A549 (cell line): ENCODE data around the gene JAGN1. TPM values are rescaled to one million over a fixed set of nuclear protein-coding genes. Genes with fewer than 3 reads are reported as not detected.

Source experiments
- ATAC-seq, 2 experiments: fragments of 200-7000 bp in 1 of 2; fragments of >200 bp in 1 of 2; cut with Nextera tagmentation in 1 of 2; cut with Tn5 transposase in 1 of 2; 3 replicates each; pipeline versions ENCODE4 v1.8.0 to v1.9.1; 2018 to 2020; ENCODE audit warnings: mild to moderate bottlenecking in 1 of 2, moderate library complexity in 1 of 2
- CTCF ChIA-PET: fragments of 300-600 bp; sonication (Branson Sonifier 250); formaldehyde crosslinking; extraction: SDS; loops from one replicate; lab custom pipeline; 2021; ENCODE audit warnings: antibody characterized with exemption, inconsistent platforms; lab: Yijun Ruan, JAX
- POLR2A ChIA-PET: fragments of 350-600 bp; formaldehyde crosslinking; extraction: SDS; loops from one replicate; lab custom pipeline; 2021; ENCODE audit warnings: antibody characterized with exemption, inconsistent platforms; lab: Yijun Ruan, JAX
- DNase-seq, 2 experiments: peaks; one replicate each; pipeline versions ENCODE4 v3.0.0 to v3.0.0-alpha.2; 2011 to 2016; ENCODE audit warnings: low read depth in 1 of 2, low spot score in 1 of 2
- FAIRE-seq: peaks from 2 replicates; lab custom pipeline; 2011; peaks lifted over from hg19 to GRCh38; lab: Jason Lieb, UNC
- H3K27ac ChIP-seq, 2 experiments: fragments of >200 bp; sonication (Bioruptor Twin); formaldehyde crosslinking; 3 replicates each; pipeline ENCODE4 v1.5.1; 2016 to 2017
- H3K4me1 ChIP-seq: fragments of >200 bp; sonication (Bioruptor Twin); formaldehyde crosslinking; 3 replicates; pipeline ENCODE4 v1.6.1; 2016
- H3K4me2 ChIP-seq: fragments of >200 bp; sonication (Bioruptor Twin); formaldehyde crosslinking; 3 replicates; pipeline ENCODE4 v1.6.1; 2016
- H3K4me3 ChIP-seq: fragments of >200 bp; sonication (Bioruptor Twin); formaldehyde crosslinking; 3 replicates; pipeline ENCODE4 v1.5.1; 2016
- H3K9me3 ChIP-seq: fragments of >200 bp; sonication (Bioruptor Twin); formaldehyde crosslinking; 3 replicates; pipeline ENCODE4 v1.6.1; 2016
- BCL3 ChIP-seq: fragments of >200 bp; sonication (Bioruptor Twin); formaldehyde crosslinking; IDR thresholded peaks from 3 replicates; pipeline ENCODE4 v1.6.1; 2016
- BHLHE40 ChIP-seq: IDR thresholded peaks from 2 replicates; pipeline ENCODE4 v1.6.1; 2012; ENCODE audit warnings: low read depth, low read length, inconsistent platforms
- CBX8 ChIP-seq: fragments of 200-600 bp; sonication (generic); IDR thresholded peaks from 2 replicates; pipeline ENCODE4 v1.6.1; 2016
- CHD2 ChIP-seq: fragments of 150-350 bp; IDR thresholded peaks from 2 replicates; pipeline ENCODE4 v1.6.1; 2014; ENCODE audit warnings: low read length; ENCODE audit not compliant: partially characterized antibody
- CHD4 ChIP-seq: fragments of 200-600 bp; sonication (generic); IDR thresholded peaks from 2 replicates; pipeline ENCODE4 v1.6.1; 2016; ENCODE audit warnings: antibody characterized with exemption, mild to moderate bottlenecking, borderline replicate concordance
- EP300 ChIP-seq, 2 experiments: fragments of >200 bp; sonication (Bioruptor Twin); formaldehyde crosslinking; IDR thresholded peaks; 2 replicates in 1 of 2; 3 replicates in 1 of 2; pipeline ENCODE4 v1.6.1; 2016 to 2017
- ESRRA ChIP-seq: fragments of 150-350 bp; IDR thresholded peaks from 2 replicates; pipeline ENCODE4 v1.6.1; 2014; ENCODE audit warnings: mild to moderate bottlenecking, low read length, borderline replicate concordance
- FOSL2 ChIP-seq, 2 experiments: fragments of 450-650 bp in 1 of 2; fragments of >200 bp in 1 of 2; sonication (Bioruptor Twin) in 1 of 2; formaldehyde crosslinking; IDR thresholded peaks; 2 replicates each; pipeline versions ENCODE4 v1.5.0 to v1.6.1; 2016 to 2020; ENCODE audit warnings: mild to moderate bottlenecking in 1 of 2, moderate library complexity in 1 of 2
- GATA3 ChIP-seq: IDR thresholded peaks from 2 replicates; pipeline ENCODE4 v1.6.1; 2012; ENCODE audit warnings: borderline replicate concordance
- HDAC2 ChIP-seq: fragments of 200-600 bp; sonication (generic); IDR thresholded peaks from 2 replicates; pipeline ENCODE4 v1.6.1; 2016
- HES2 ChIP-seq: fragments of >200 bp; sonication (Bioruptor Twin); formaldehyde crosslinking; IDR thresholded peaks from 2 replicates; pipeline ENCODE4 v1.6.1; 2016
- HEYL ChIP-seq: fragments of 250-450 bp; sonication (Bioruptor Pico); IDR thresholded peaks from 2 replicates; pipeline ENCODE4 v1.8.0; 2021; ENCODE audit warnings: mild to moderate bottlenecking, moderate library complexity
- HOXA7 ChIP-seq: fragments of 250-450 bp; sonication (Bioruptor Pico); IDR thresholded peaks from 2 replicates; pipeline ENCODE4 v1.5.0; 2020; ENCODE audit warnings: mild to moderate bottlenecking, moderate library complexity
- HOXB13 ChIP-seq: fragments of 250-450 bp; sonication (Bioruptor Pico); IDR thresholded peaks from 2 replicates; pipeline ENCODE4 v1.5.0; 2020; ENCODE audit warnings: low read depth, mild to moderate bottlenecking, moderate library complexity
- JUN ChIP-seq, 2 experiments: fragments of >200 bp; sonication (Bioruptor Twin); formaldehyde crosslinking; IDR thresholded peaks; 2 replicates in 1 of 2; 3 replicates in 1 of 2; pipeline ENCODE4 v1.6.1; 2016 to 2017
- KDM1A ChIP-seq: fragments of 200-600 bp; sonication (generic); IDR thresholded peaks from 2 replicates; pipeline ENCODE4 v1.6.1; 2016; ENCODE audit warnings: low read depth, mild to moderate bottlenecking
- MAX ChIP-seq: IDR thresholded peaks from 2 replicates; pipeline ENCODE4 v1.6.1; 2012
- MAZ ChIP-seq: fragments of 150-350 bp; IDR thresholded peaks from 2 replicates; pipeline ENCODE4 v1.6.1; 2014; ENCODE audit warnings: antibody characterized with exemption, low read depth, low read length, borderline replicate concordance
- NFE2L2 ChIP-seq: fragments of 150-350 bp; conservative IDR thresholded peaks from 2 replicates; pipeline ENCODE4 v1.6.1; 2014; ENCODE audit warnings: low read length
- NR3C1 ChIP-seq: fragments of >200 bp; sonication (Bioruptor Twin); formaldehyde crosslinking; IDR thresholded peaks from 3 replicates; pipeline ENCODE4 v1.6.1; 2017
- PBX3 ChIP-seq: IDR thresholded peaks from 2 replicates; pipeline ENCODE4 v1.6.1; 2012
- POLR2A ChIP-seq: IDR thresholded peaks from 2 replicates; pipeline ENCODE4 v1.6.1; 2012; ENCODE audit warnings: mild to moderate bottlenecking, low read length
- POLR2AphosphoS2 ChIP-seq: conservative IDR thresholded peaks from 2 replicates; pipeline ENCODE4 v1.6.1; 2012; ENCODE audit warnings: low read length, improper control_type of control experiment, inconsistent platforms
- RAD21 ChIP-seq, 2 experiments: fragments of >200 bp in 1 of 2; sonication (Bioruptor Twin) in 1 of 2; formaldehyde crosslinking in 1 of 2; IDR thresholded peaks in 1 of 2; conservative IDR thresholded peaks in 1 of 2; 2 replicates in 1 of 2; 3 replicates in 1 of 2; pipeline ENCODE4 v1.6.1; 2012 to 2018; ENCODE audit warnings: inconsistent platforms in 1 of 2
- RARB ChIP-seq: fragments of 250-450 bp; sonication (Bioruptor Pico); IDR thresholded peaks from 2 replicates; pipeline ENCODE4 v1.8.0; 2021; ENCODE audit warnings: mild to moderate bottlenecking, moderate library complexity
- USF2 ChIP-seq: fragments of 450-650 bp; IDR thresholded peaks from 2 replicates; pipeline ENCODE4 v1.6.1; 2014; ENCODE audit warnings: antibody characterized with exemption
- ZFP36 ChIP-seq: fragments of 450-650 bp; IDR thresholded peaks from 2 replicates; pipeline ENCODE4 v1.6.1; 2014; ENCODE audit warnings: borderline replicate concordance; ENCODE audit not compliant: partially characterized antibody
- ZSCAN20 ChIP-seq: fragments of 250-450 bp; sonication (Bioruptor Pico); IDR thresholded peaks from 2 replicates; pipeline ENCODE4 v1.8.0; 2022; ENCODE audit warnings: mild to moderate bottlenecking, moderate library complexity
- WGBS: methylation state at CpG from one replicate; pipeline ENCODE4 v1.1.6; 2017; ENCODE audit errors: missing lambda C conversion rate; 5-methylcytosine and 5-hydroxymethylcytosine counted together
- polyA plus RNA-seq, 4 experiments: library from polyadenylated mRNA; depleted of rRNA in 3 of 4; stranded (reverse); fragments of >200 nt; fragmentation: RNase III in 1 of 4; extraction: RNeasy Plus Mini Kit Qiagen cat#74134 plus additional on column Dnase treatment in 1 of 4; gene quantifications; 2 replicates in 3 of 4; 3 replicates in 1 of 4; pipeline ENCODE4 v1.2.3, GENCODE V29; 2011 to 2017

JAGN1 gene
- polyA plus RNA-seq, 2 of the 4 experiments (the other 2 are of a cell fraction): 48.6 to 63.2 TPM

GRCh38 chr3:9903904-9904303 lies 13.5 kb downstream of the JAGN1 start:
- CTCF ChIA-PET: interaction anchor here (1.0 to 3.9 kb wide), 5 partner anchors 11 to 43 kb away, joined by 3 to 18 read pairs (median 5); partner anchors contain the start of gene CRELD1
- WGBS: 90% methylated on average over 4 of the region's 4 CpGs
- H3K27ac ChIP-seq: no peak overlapping the region
- DNase-seq: no peak
- no peak for TF ChIP-seq POLR2A
- no peak for TF ChIP-seq MAX
- no peak for TF ChIP-seq USF2
- no peak overlapping the region for H3K4me3 ChIP-seq
- H3K4me2 ChIP-seq: no peak overlapping the region
- POLR2A ChIA-PET: interaction anchor here (0.5 kb wide), 1 partner anchor 10 kb away, joined by 12 read pairs; no protein-coding TSS in a partner anchor
- H3K9me3 ChIP-seq: no peaks in the 10 kb centered on the region
- FAIRE-seq: no peak
- no peak for ATAC-seq
- peaks cover 20% of the 10 kb centered on the region for H3K4me1 ChIP-seq

GRCh38 chr3:9906480-9906879 lies 16.1 kb downstream of the JAGN1 start:
- no peak for FAIRE-seq
- no peak overlapping the region for H3K4me3 ChIP-seq
- 94% methylated on average over 5 of the region's 5 CpGs for WGBS
- TF ChIP-seq CHD2 (no peak), MAZ (no peak), ESRRA (no peak), ZFP36 (no peak), RAD21 (conservative IDR thresholded peaks at IDR 0.05 in 1 of 2, IDR thresholded peaks at IDR 0.05 in 1 of 2) (no peak), NR3C1 (no peak), KDM1A (no peak), MAX (no peak), HEYL (CRISPR knock-in tag) (no peak), FOSL2 (IDR thresholded peaks at IDR 0.05) (no peak), FOSL2 (CRISPR knock-in tag; IDR thresholded peaks at IDR 0.05) (no peak), CHD4 (no peak), BHLHE40 (no peak), EP300 (IDR thresholded peaks at IDR 0.05) (no peak), HOXB13 (CRISPR knock-in tag) (no peak)
- no peak overlapping the region for H3K27ac ChIP-seq
- DNase-seq: no peak
- H3K4me2 ChIP-seq: no peak overlapping the region
- H3K9me3 ChIP-seq: no peaks in the 10 kb centered on the region
- H3K4me1 ChIP-seq: peaks cover 12% of the 10 kb centered on the region
- ATAC-seq: no peak
- ChIA-PET CTCF (interaction anchor here (1.1 to 11.4 kb wide), 7 partner anchors 13 to 54 kb away, joined by 3 to 73 read pairs (median 6); partner anchors contain the start of genes CRELD1 and JAGN1), POLR2A (no interaction called here)

GRCh38 chr3:9908286-9908685 lies 17.9 kb downstream of the JAGN1 start:
- DNase-seq (no peak), ATAC-seq (no peak), FAIRE-seq (no peak)
- no peaks in the 10 kb centered on the region for H3K9me3 ChIP-seq
- peaks cover 18% of the 10 kb centered on the region for H3K4me1 ChIP-seq
- CTCF ChIA-PET: interaction anchor here (1.2 to 11.4 kb wide), 4 partner anchors 10 to 38 kb away, joined by 3 to 73 read pairs (median 8); partner anchors contain the start of gene CRELD1
- POLR2A ChIA-PET: no interaction called here
- H3K27ac ChIP-seq: no peak overlapping the region
- TF ChIP-seq CHD4: no peak
- TF ChIP-seq JUN (IDR thresholded peaks at IDR 0.05): no peak
- no peak for TF ChIP-seq CBX8
- TF ChIP-seq NR3C1: no peak
- TF ChIP-seq ZSCAN20 (CRISPR knock-in tag): no peak
- no peak for TF ChIP-seq NFE2L2
- no peak for TF ChIP-seq MAZ
- TF ChIP-seq HDAC2: no peak
- TF ChIP-seq GATA3: no peak
- TF ChIP-seq ESRRA: no peak
- no peak for TF ChIP-seq HES2
- TF ChIP-seq BCL3: no peak
- no peak for TF ChIP-seq HOXA7 (CRISPR knock-in tag)
- no peak for TF ChIP-seq RARB (CRISPR knock-in tag)
- no peak for TF ChIP-seq PBX3
- TF ChIP-seq POLR2AphosphoS2: no peak
- H3K4me2 ChIP-seq: no peak overlapping the region
- WGBS: 69% methylated on average over 3 of the region's 3 CpGs
- no peak overlapping the region for H3K4me3 ChIP-seq
